Measurements from ENCODE around the gene DMBT1. TPM values are rescaled to one million over a fixed set of nuclear protein-coding genes. Genes with fewer than 3 reads are reported as not detected.

The DMBT1 gene
- total RNA-seq, 1 experiment from 2014 or later, result 0.13 TPM

- Mint-ChIP-seq H3K27me3 (ENCODE audit: low read depth) (no peaks in the 10 kb centered on the region), H3K4me3 (no peak overlapping the region), H3K36me3 (no peaks in the 10 kb centered on the region), H3K9me3 (0 out of 2 replicates have a peak, but pooled peaks cover 4% of the 10 kb centered on the region), H3K27ac (no peak overlapping the region), H3K4me1 (peaks cover 3% of the 10 kb centered on the region; the same call in 1 of the 2 replicates)
- no peak for DNase-seq (ENCODE audit: low spot score)
- ATAC-seq, result no peak
- POLR2A ChIA-PET, result no interaction called here
- TF ChIP-seq ZNF121 (CRISPR knock-in tag; IDR thresholded peaks at IDR 0.05) (no peak), NR3C1 (CRISPR knock-in tag; conservative IDR thresholded peaks at IDR 0.05; ENCODE audit: low read depth) (no peak), ATF2 (CRISPR knock-in tag; IDR thresholded peaks at IDR 0.05; ENCODE audit: borderline replicate concordance, low read depth) (no peak), FOXP4 (CRISPR knock-in tag; IDR thresholded peaks at IDR 0.05) (no peak), E2F5 (CRISPR knock-in tag; IDR thresholded peaks at IDR 0.05) (no peak), CBFB (CRISPR knock-in tag; IDR thresholded peaks at IDR 0.05; ENCODE audit: low read depth) (no peak), JAZF1 (CRISPR knock-in tag; IDR thresholded peaks at IDR 0.05) (no peak), ZNF281 (CRISPR knock-in tag; IDR thresholded peaks at IDR 0.05) (no peak), E2F1 (CRISPR knock-in tag; IDR thresholded peaks at IDR 0.05) (no peak)
- TF ChIP-seq, protein P1, sequence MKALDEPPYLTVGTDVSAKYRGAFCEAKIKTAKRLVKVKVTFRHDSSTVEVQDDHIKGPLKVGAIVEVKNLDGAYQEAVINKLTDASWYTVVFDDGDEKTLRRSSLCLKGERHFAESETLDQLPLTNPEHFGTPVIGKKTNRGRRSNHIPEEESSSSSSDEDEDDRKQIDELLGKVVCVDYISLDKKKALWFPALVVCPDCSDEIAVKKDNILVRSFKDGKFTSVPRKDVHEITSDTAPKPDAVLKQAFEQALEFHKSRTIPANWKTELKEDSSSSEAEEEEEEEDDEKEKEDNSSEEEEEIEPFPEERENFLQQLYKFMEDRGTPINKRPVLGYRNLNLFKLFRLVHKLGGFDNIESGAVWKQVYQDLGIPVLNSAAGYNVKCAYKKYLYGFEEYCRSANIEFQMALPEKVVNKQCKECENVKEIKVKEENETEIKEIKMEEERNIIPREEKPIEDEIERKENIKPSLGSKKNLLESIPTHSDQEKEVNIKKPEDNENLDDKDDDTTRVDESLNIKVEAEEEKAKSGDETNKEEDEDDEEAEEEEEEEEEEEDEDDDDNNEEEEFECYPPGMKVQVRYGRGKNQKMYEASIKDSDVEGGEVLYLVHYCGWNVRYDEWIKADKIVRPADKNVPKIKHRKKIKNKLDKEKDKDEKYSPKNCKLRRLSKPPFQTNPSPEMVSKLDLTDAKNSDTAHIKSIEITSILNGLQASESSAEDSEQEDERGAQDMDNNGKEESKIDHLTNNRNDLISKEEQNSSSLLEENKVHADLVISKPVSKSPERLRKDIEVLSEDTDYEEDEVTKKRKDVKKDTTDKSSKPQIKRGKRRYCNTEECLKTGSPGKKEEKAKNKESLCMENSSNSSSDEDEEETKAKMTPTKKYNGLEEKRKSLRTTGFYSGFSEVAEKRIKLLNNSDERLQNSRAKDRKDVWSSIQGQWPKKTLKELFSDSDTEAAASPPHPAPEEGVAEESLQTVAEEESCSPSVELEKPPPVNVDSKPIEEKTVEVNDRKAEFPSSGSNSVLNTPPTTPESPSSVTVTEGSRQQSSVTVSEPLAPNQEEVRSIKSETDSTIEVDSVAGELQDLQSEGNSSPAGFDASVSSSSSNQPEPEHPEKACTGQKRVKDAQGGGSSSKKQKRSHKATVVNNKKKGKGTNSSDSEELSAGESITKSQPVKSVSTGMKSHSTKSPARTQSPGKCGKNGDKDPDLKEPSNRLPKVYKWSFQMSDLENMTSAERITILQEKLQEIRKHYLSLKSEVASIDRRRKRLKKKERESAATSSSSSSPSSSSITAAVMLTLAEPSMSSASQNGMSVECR (CRISPR knock-in tag; IDR thresholded peaks at IDR 0.05; ENCODE audit: borderline replicate concordance), result no peak
- CTCF ChIA-PET, result no interaction called here
Observed at GRCh38 chr10:122640921-122641320, 80.4 kb downstream of the DMBT1 start.
